GM19239 (cell line): ENCODE data around the gene AP1G1.
A peak's percentile ranks its signal among the peaks of the same experiment; 100 is the strongest.

Experiments used
- DNase-seq: peaks from one replicate; pipeline ENCODE4 v3.0.0; 2011; ENCODE audit warnings: low spot score; ENCODE audit not compliant: insufficient read length
- FAIRE-seq: peaks from 2 replicates; lab custom pipeline; 2011; peaks lifted over from hg19 to GRCh38; lab: Jason Lieb, UNC

The AP1G1 gene

DNA sequence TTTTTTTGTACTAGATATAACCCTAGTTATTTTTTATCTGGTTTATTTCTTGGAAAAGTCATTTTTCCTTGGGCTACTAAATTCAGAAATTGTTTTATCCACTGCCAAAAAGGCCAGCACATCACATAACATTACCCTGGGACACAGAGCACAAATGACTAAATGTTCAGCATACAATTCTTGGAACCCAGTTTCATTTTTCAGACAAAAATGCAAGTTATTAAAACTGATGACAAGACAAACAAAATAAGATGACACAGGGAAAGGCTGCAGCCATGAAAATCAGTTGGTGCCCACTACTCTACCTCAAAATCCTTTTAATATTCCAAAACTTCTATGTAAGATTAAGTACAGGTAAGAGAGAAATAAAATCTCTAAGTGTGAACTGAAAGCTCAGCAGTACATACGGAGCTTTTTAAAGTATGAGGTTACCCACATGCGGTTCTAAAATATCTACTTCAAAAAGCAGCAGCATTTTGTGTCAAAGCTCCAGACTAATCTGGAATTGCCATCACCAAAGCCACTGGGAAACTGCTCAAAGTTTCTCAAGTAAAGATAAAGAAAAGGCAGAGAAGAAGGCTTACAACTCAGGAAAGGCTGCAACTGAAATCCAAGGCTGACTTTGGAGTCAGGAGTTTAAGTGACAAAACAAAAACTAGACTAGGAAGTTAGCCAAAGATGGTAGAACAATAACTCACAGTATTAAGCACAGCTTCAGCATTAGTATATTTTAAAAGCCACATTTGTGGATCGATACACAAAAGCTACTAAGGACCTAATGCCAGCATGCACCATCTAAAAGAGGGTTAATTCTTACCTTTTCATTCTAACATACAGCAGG, 41.4 kb downstream of the AP1G1 start:
- DNase-seq (no peak), FAIRE-seq (no peak)

DNA sequence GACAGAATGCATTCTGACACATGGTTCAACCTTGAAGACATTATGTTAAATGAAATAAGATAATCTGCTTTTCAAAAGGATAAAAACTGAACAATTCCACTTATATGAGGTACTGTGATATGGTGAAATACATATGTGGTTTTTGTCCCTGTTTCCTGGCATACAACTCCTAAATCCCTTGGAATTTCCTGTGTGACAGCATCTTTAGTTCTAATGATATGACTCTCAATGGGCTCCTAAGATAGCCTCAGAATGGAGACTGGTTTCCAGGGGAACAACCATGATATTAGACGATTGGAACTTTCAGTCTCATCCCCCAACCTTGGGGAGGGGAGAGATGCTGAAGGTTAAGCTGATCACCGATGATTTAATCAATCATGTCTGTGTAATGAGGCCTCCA, 46.4 kb downstream of the AP1G1 start:
- DNase-seq (no peak), FAIRE-seq (no peak)

DNA sequence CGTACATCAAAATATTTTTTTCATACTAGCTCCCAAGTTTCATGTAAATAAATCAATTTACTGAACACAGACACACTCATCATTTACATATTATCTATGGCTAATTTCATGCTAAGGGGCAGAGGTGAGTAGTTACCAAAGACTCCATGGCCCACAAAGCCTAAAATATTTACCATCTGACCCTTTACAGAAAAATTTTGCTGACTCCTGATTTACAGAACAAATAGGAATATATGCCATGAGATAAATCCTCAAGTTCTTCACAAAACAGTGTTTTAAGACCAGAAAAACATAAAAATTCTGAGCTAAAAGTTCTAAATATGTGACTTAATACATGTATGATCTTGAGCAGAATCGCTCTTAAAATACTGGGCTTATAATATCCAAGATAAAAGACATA, 47.5 kb downstream of the AP1G1 start:
- FAIRE-seq, result no peak
- no peak for DNase-seq

DNA sequence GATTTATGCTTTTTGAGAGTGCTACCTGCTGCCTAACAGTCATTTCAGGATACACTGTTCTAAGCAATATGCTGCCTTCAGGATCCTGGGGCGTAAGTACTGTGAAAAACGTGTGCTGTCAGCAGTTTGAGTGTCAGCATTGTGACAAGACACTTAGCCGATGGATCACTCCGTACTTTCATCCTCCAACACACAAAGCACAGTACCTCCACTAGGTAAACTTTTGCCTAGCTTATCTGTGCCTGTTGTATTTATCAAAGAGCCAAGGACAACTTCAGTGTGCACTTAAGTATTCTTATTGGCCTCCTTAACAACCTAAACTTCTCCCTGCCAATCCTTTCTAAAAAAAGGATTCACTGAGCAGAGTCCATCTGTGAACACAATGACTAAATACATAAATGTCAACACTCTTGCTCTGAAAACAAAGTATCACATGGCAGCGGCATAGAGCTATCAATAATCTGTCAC, 50.3 kb downstream of the AP1G1 start:
- DNase-seq, result no peak
- FAIRE-seq, result no peak

DNA sequence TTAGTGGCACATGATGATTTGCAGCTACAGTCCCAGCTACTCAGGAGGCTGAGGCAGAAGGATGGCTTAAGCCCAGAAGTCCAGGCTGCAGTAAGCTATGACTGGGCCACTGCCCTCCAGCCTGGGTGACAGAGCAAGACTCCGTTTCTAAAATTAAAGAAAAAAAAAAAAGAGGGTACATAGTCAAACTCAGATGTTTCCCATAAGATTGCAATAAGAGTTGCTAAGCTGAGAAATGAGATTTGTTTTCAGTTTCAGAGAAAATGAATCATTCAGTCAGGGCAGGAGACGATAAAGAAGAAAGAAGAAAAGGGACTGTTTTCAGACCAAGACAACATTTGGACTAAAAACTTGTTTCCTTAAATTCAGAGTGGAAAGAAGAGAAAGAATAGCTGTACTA, 54.0 kb downstream of the AP1G1 start:
- no peak for FAIRE-seq
- DNase-seq, result no peak

DNA sequence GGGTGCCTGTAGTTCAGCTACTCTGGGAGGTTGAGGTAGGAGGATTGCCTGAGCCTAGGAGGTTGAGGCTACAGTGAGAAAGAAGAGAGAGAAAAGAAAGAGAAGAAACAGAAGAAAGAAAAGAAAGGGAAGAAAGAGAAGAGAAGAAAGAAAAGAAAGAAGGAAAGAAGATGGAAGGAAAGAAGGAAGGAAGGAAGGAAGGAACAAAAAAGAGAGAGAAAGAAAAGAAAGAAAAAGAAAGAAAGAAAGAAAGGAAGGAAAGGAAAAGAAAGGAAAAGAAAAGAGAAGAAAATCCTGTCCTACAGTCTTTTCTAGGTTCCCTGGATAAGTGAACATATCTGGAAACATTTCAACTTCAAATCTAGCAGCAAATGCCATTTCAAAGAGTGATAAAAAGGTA, 54.5 kb downstream of the AP1G1 start:
- FAIRE-seq (no peak), DNase-seq (no peak)

DNA sequence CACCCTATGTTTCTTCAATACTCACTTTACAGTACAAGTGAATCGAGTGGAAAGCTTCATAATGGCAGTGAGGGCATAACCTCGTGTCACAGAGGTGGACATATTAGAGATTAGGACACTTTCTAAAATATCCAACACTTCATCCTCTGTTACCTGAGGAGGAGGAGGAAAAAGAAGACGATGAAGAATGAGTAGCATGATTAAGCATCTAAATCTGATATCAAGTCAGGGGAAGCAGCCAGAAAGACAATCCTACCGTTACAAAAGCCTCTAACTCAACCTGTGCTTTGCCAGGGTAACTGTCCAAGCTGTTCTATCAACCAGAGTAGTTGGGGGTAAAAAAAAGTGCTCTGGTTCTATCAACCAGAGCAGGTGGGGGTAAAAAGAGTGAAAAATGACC, 60.4 kb downstream of the AP1G1 start:
- no peak for FAIRE-seq

DNA sequence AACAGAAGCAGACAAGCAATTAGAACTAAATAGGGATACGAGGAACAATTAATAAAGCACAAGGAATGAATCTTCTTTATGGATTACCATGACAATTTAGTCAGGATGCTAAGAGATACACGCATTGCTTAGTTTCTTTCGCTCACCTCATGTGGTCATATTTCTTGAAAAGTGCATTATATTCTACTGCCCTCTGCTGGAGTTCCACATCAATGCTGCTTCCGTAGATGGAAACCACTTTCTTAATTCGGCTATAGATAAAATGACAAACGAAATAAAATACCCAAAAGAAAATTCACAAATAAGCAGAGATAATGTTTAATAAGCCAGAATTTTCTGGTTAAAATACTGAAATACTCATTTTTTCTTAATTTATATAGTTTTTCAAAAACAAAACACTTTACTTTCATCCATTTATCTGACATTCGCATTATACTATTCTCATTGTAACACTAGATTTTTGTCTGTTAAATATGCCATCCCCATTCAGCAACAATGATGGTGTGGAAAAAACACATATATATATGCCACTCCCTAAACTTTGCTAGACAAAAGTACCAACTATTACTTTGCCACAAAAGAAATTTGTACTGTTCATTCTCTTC, 62.1 kb downstream of the AP1G1 start:
- peak; percentile 92 for FAIRE-seq
- DNase-seq, result peak; percentile 34

More for the DNA sequence above, 60.4 kb downstream of the AP1G1 start:
- DNase-seq, result no peak

DNA sequence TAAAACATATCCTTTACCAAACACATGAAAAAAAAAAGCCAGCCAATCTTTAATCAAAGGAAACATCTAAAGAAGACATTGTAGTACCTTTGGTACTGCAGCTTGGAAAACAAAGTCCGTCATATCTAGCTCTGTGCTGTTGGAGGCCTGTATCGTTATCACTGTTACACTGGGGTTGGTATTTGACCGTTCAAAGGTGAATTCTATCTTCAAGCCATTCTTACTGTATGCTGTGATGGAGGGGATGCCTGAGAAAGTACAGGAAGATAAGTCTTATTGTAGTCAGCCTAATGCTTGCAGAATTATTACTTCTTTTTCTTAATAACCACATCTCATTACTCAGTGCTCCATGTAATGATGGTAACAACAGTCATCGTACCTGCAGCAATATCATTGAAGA, 69.8 kb downstream of the AP1G1 start:
- FAIRE-seq, result no peak

DNA sequence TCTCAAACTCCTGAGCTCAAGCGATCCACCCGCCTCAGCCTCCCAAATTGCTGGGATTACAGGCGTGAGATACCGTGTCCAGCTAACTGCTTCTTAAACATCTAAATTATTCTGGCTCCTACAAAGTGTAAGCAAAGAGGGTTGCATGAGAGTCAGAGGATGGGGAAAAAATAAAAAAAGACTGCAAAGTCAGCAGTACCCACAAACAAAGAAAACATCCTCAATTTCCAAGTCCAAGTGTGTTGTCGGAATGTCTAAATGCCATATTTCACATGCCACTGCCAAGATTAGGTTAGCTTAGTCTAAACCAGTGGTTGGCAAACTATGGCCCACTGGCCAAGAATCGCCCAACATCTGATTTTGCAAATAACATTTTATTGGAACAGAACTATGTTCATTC, 71.1 kb downstream of the AP1G1 start:
- no peak for DNase-seq
- no peak for FAIRE-seq

More for the DNA sequence above, 69.8 kb downstream of the AP1G1 start:
- no peak for DNase-seq

DNA sequence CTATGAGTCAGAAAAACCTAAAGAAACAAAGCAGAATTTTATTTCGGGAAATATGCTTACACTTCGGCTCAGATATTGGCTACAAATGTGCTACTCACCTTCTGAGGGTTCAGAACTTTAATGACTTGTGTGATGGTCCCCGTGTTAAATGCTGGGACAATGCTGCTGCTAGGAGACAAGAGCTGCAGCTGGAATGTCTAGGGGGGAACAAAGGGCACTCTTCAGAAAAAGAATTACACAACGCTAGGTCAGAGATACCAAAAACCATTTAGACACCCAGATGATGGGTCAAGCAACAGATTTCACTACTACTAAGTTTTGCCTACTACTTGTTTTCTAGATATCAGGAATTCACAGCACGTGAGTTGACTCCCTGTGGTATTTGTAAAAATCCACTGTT, 74.1 kb downstream of the AP1G1 start:
- DNase-seq, result no peak
- no peak for FAIRE-seq

DNA sequence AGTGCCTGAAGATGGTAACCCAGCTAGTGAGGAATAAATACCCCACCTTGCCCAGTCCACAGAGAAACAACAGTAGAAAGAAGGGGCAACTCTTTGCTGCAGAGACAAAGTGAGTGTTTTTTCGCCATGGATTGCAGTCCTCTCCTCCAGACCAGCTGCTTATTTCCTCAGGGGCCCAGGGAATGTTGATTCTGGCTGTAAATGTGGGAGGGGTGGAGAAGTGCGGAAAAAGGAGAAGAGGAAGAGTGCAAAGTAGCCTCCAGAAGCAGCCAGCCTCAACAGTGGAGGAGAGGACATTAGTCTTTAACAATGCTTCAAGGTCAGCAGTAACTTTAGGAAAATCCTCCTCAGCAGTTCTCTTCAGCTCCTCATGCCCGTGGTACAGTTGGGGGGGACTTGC, 76.0 kb downstream of the AP1G1 start:
- no peak for DNase-seq
- no peak for FAIRE-seq

DNA sequence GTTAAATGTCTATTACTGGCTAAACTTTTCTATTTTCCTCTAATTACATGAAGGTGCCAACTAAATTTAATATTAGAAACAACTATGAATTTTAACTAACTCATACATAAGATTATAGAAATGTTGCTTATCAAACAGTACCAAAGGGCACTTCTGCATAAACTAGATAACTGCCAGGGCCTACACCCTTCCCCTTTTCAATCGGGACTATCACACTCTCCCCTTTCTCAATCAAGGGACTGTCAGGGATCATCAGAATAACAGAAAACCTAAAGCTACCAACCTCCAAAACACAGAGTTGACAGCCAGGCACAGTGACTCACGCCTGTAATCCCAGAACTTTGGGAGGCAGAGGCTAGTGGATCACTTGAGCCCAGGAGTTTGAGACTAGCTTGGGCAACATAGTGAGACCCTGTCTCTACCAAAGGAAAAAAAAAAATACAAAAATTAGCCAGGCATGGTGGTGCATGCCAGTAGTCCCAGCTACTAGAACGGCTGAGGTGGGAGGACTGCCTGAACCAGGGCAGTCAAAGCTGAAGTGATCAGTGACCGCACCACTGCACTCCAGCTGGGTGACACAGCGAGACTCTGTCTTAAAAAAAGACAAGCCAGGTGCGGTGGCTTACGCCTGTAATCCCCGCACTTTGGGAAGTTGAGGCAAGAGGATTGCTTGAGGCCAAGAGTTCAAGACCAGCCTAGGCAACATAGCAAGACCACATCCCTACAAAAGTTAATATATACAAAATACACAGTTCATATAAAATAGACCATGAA, 80.9 kb downstream of the AP1G1 start:
- FAIRE-seq, result no peak
- no peak for DNase-seq

DNA sequence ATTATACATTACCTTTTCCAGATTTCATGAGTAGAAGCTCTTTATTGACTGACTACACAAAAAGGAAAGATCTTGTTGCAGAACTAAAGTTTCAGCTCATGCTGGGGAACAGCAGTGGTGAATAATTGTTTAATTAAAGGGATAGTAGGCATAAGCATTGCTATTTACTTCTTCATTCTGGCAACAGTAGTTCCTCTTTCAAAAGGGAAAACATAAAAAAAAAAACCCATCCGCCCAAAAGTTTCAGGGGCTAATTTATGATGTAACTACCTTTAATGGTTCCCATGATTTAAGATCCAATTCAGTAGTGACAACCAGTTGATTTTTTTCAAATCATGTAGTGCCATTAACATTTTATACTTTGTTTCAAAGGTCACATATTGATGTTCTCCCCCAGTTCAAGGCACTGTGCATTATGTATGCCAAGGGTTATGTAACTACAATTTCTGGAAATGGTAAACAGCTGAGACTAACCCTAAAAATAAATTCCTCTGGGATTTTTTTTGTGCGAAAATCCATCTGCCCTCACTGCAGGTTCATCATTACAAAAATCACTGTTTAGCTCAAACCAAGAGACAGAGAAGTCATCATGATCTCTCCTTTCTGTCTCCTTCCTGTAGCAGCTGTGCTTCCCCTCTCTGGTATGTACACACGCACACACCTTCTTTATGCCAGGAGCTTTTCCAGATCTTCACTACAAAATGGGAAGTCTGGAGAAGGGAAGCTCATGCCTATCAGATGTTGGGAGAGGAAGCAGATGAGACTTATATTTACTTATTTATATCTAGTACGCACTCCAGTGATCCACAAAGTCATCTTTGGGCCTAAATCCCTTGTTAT, 81.9 kb downstream of the AP1G1 start:
- no peak for DNase-seq

DNA sequence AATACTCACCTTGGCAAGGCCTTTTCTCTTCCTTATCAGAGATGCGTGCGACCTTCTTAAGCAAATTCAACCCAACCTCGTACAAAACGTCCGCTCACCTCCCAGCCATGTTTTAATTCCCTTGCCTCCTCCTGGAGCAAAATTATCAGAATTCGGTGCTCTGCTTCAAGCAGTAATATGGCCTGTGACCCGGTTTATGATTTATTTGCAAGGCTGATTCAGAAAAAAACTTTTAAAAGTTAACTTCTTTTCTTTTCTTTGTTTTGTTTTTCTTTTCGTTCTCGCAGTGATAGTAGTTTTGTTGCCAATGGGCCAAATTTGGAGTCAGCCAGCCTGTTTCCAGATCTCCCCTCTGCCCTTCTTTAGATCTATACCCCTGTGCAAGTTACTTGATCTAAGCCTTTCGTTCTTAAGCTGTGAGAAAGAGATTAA, 84.3 kb downstream of the AP1G1 start, which contains the start of gene PHLPP2:
Gene PHLPP2 (minus strand): TSS at position 382 of the 432 bp plus-strand sequence. CDS start 9,906 bp downstream, outside the sequence.
- DNase-seq (no peak), FAIRE-seq (no peak)

More for the DNA sequence above, 81.9 kb downstream of the AP1G1 start:
- FAIRE-seq, result no peak

DNA sequence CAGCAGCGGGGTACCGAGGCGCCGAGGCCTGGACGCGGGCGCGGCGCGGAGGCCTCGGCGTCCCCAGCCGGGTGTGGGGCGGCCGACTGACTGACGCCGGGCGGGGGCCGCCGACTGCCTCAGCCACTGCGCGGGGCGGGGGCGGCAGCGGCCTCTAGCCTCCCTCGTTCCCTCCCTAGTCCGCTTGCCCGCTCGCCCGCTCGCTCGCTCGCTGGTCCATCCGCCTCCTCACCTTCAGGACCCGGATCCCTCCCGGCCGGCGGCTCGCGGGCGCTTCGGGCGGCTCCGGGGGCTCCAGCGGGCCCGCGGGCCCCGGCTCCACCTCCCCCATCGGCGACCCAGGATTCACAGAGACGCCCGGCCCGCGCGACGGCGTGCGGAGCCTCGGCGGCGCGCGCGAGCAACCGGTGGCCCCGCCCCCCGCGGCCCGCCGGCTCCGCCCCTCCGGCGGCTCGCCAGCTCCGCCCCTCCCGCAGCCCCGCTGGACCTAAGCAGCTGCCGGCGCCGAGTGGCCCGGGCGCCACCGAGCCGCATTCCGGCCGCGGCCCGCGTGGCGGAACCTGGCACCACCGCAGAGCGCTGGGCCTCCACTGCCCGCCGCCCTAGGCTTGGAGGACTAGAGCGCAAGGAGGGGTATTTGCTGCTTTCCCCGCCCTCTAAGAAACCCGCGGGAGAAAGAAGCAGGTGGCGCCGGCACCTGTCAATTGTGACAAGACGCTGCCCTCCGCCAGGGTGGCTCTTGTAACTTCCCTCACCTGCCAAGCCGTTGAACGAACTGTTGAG, 84.9 kb downstream of the AP1G1 start:
- no peak for FAIRE-seq
- peak; percentile 85 for DNase-seq

DNA sequence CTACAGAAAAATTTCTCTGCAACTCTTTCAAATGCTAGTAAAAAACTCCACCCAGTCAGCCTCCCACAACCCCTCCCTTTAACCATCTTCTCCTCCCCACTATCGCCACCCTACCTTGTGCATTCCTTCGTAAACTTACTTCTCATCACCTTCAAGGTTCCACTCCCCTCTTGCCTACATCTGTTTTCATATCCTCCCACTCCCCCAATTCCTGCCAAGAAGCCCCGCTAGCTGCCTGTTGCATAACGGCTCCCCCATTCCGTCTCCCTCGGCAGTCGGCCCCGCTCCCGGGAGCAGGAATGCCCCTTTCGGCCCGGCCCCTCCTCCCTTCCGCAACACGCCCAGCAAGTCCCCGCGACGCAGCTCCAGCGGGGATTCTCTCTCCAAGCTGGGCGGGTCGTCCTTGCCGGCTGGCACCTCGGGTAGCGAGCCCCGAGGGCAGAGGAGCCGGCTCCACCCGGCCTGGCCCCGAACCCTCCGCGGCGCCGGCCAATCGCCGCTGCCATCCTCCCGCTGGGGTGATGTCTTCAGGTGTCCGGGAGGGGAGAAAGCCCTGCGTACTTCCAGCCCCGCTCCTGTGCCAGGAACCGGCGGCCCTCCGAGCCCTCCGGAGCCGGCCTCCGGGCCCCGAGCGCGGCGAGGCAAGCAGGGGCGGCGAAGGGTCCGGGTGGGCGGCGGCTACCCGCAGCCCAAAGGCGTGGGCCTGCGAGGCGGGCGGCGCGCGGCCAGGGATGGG, 85.7 kb downstream of the AP1G1 start:
- peak; percentile 52 for DNase-seq
- peak; percentile 55 for FAIRE-seq

DNA sequence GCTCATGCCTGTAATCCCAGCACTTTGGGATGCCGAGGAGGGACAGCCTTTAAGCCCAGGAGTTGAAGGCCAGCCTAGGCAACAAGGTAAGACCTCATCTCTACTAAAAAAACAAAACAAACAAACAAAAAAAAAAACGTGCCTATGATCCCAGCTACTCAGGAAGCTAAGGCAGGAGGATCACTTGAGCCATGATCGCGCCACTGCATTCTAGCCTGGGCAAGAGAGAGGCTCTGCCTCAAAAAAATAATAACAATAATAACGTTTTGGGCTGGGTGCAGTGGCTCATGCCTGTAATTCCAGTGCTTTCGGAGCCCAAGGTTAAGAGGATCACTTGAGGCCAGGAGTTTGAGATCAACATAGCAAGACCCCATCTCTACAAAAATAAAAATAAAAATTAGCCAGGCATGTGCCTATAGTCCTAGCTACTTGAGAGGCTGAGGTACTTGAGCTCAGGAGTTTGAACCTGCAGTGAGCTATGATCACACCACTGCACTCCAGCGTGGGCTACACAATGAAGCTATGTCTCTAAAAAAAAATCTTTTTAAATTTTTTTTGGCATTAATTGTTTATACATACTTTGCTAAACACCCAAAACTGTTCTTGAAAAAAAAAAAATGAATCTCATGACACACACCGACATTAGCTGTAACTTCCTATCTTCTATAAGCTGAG, 87.4 kb downstream of the AP1G1 start:
- FAIRE-seq (no peak), DNase-seq (no peak)
